Measurements from ENCODE around the gene LONP1.

LONP1 gene

GRCh38 chr19:5711713-5712161 is 8.2 kb downstream of the LONP1 start:
- H2AFZ ChIP-seq (ENCODE audit: low read depth, low read length) = no peak overlapping the region

GRCh38 chr19:5711025-5711424 is 8.9 kb downstream of the LONP1 start:
- H3K36me3 ChIP-seq (ENCODE audit: insufficient read depth, low read length) = peaks cover 78% of the 10 kb centered on the region
- H3K9ac ChIP-seq (ENCODE audit: low read depth, low read length) = no peak overlapping the region
- H3K4me3 ChIP-seq (ENCODE audit: low read depth in 1 of 2, low read length in 2 of 2) = no peak overlapping the region
- H3K27ac ChIP-seq (ENCODE audit: low read length) = no peak overlapping the region
- H3K4me2 ChIP-seq (ENCODE audit: insufficient read depth, low read length) = no peak overlapping the region
- H3K79me2 ChIP-seq (ENCODE audit: insufficient read depth, low read length) = peaks cover 51% of the 10 kb centered on the region
- H2AFZ ChIP-seq (ENCODE audit: low read depth, low read length) = no peak overlapping the region
- no peaks in the 10 kb centered on the region for H3K9me3 ChIP-seq (ENCODE audit: insufficient read depth, low read length, severe bottlenecking)
- DNase-seq = no peak
- H3K27me3 ChIP-seq (ENCODE audit: insufficient read depth, low read length, poor library complexity) = no peaks in the 10 kb centered on the region
- TF ChIP-seq EZH2 (IDR thresholded peaks at IDR 0.05; ENCODE audit: borderline replicate concordance, low read depth, low read length, severe bottlenecking) (no peak), CTCF (IDR thresholded peaks at IDR 0.05; ENCODE audit: borderline replicate concordance, extremely low read depth, low read length, poor library complexity, severe bottlenecking) (no peak)
- H4K20me1 ChIP-seq (ENCODE audit: insufficient read depth, low read length) = peaks cover 45% of the 10 kb centered on the region
- ATAC-seq (ENCODE audit: insufficient read depth, low read depth) = no peak
- peaks cover 3% of the 10 kb centered on the region; the same call in 1 of the 2 replicates for H3K4me1 ChIP-seq (ENCODE audit: insufficient read depth, low read length)

More at GRCh38 chr19:5711713-5712161, 8.2 kb downstream of the LONP1 start:
- H3K4me2 ChIP-seq (ENCODE audit: insufficient read depth, low read length) = no peak overlapping the region
- no peak overlapping the region for H3K27ac ChIP-seq (ENCODE audit: low read length)
- peaks cover 53% of the 10 kb centered on the region for H3K79me2 ChIP-seq (ENCODE audit: insufficient read depth, low read length)
- H3K9ac ChIP-seq (ENCODE audit: low read depth, low read length) = no peak overlapping the region
- H3K4me1 ChIP-seq (ENCODE audit: insufficient read depth, low read length) = peaks cover 6% of the 10 kb centered on the region; the same call in 1 of the 2 replicates
- ATAC-seq (ENCODE audit: insufficient read depth, low read depth) = no peak
- H3K9me3 ChIP-seq (ENCODE audit: insufficient read depth, low read length, severe bottlenecking) = no peaks in the 10 kb centered on the region
- no peak for DNase-seq
- H3K4me3 ChIP-seq (ENCODE audit: low read depth in 1 of 2, low read length in 2 of 2) = no peak overlapping the region
- peaks cover 75% of the 10 kb centered on the region for H3K36me3 ChIP-seq (ENCODE audit: insufficient read depth, low read length)
- no peaks in the 10 kb centered on the region for H3K27me3 ChIP-seq (ENCODE audit: insufficient read depth, low read length, poor library complexity)
- peaks cover 51% of the 10 kb centered on the region for H4K20me1 ChIP-seq (ENCODE audit: insufficient read depth, low read length)
- TF ChIP-seq CTCF (IDR thresholded peaks at IDR 0.05; ENCODE audit: borderline replicate concordance, extremely low read depth, low read length, poor library complexity, severe bottlenecking) = no peak
- no peak for TF ChIP-seq EZH2 (IDR thresholded peaks at IDR 0.05; ENCODE audit: borderline replicate concordance, low read depth, low read length, severe bottlenecking)

- no peak overlapping the region for H3K9ac ChIP-seq (ENCODE audit: low read depth, low read length)
- H3K79me2 ChIP-seq (ENCODE audit: insufficient read depth, low read length) = peaks cover 42% of the 10 kb centered on the region
- no peaks in the 10 kb centered on the region for H3K4me1 ChIP-seq (ENCODE audit: insufficient read depth, low read length)
- H3K27me3 ChIP-seq (ENCODE audit: insufficient read depth, low read length, poor library complexity) = no peaks in the 10 kb centered on the region
- peaks cover 90% of the 10 kb centered on the region for H3K36me3 ChIP-seq (ENCODE audit: insufficient read depth, low read length)
- H3K4me2 ChIP-seq (ENCODE audit: insufficient read depth, low read length) = no peak overlapping the region
- TF ChIP-seq CTCF (IDR thresholded peaks at IDR 0.05; ENCODE audit: borderline replicate concordance, extremely low read depth, low read length, poor library complexity, severe bottlenecking) = no peak
- TF ChIP-seq EZH2 (IDR thresholded peaks at IDR 0.05; ENCODE audit: borderline replicate concordance, low read depth, low read length, severe bottlenecking) = no peak
- ATAC-seq (ENCODE audit: insufficient read depth, low read depth) = no peak; the same call in 2 of the 3 replicates
- no peaks in the 10 kb centered on the region for H3K9me3 ChIP-seq (ENCODE audit: insufficient read depth, low read length, severe bottlenecking)
- no peak overlapping the region for H3K4me3 ChIP-seq (ENCODE audit: low read depth in 1 of 2, low read length in 2 of 2)
- peaks cover 39% of the 10 kb centered on the region for H4K20me1 ChIP-seq (ENCODE audit: insufficient read depth, low read length)
- no peak overlapping the region for H3K27ac ChIP-seq (ENCODE audit: low read length)
- DNase-seq = no peak
- no peak overlapping the region for H2AFZ ChIP-seq (ENCODE audit: low read depth, low read length)
Observed at GRCh38 chr19:5707576-5708575, 12.1 kb downstream of the LONP1 start.
